Astrocyte of the hippocampus (primary cell): ENCODE results near the gene MAD2L1BP.
A peak's percentile ranks its signal among the peaks of the same experiment; 100 is the strongest.
"Not testable (repeated sequence)": the region's sequence is repeated elsewhere in the genome, so short reads cannot be mapped to it uniquely, and the experiment has no call there.

Experiments
- DNase-seq: peaks from one replicate; pipeline ENCODE4 v3.0.0; 2011; ENCODE audit warnings: low read depth, low spot score

Gene MAD2L1BP

GRCh38 chr6:43635387-43636307 is at the start of gene MAD2L1BP:
Gene MAD2L1BP (plus strand): TSS chr6:43635840. CDS start chr6:43635876, 36 bp downstream.
- peak; percentile 88 for DNase-seq

GRCh38 chr6:43588194-43588593 is 47.4 kb upstream of the MAD2L1BP start:
- no peak for DNase-seq

GRCh38 chr6:43589564-43589963 is 46.1 kb upstream of the MAD2L1BP start:
- not testable (repeated sequence) for DNase-seq

GRCh38 chr6:43593938-43594337 is 41.7 kb upstream of the MAD2L1BP start:
- DNase-seq, result no peak

GRCh38 chr6:43600595-43600994 is 35.0 kb upstream of the MAD2L1BP start:
- no peak for DNase-seq

GRCh38 chr6:43604174-43604573 is 31.5 kb upstream of the MAD2L1BP start:
- DNase-seq, result peak; percentile 55

- DNase-seq, result no peak
These were observed 29.6 kb upstream of the MAD2L1BP start for GRCh38 chr6:43606019-43606418.

GRCh38 chr6:43608310-43608763 is 27.3 kb upstream of the MAD2L1BP start:
- peak; percentile 89 for DNase-seq

- DNase-seq, result no peak
These were observed 26.8 kb upstream of the MAD2L1BP start for GRCh38 chr6:43608807-43609206.

- no peak for DNase-seq
These were observed 26.2 kb upstream of the MAD2L1BP start for GRCh38 chr6:43609402-43609801.

- DNase-seq, result no peak
These were observed 25.2 kb upstream of the MAD2L1BP start for GRCh38 chr6:43610431-43610830.

- DNase-seq, result no peak
These were observed 21.8 kb upstream of the MAD2L1BP start for GRCh38 chr6:43613721-43614395.

- no peak for DNase-seq
These were observed 21.3 kb upstream of the MAD2L1BP start for GRCh38 chr6:43614396-43614730.

- no peak for DNase-seq
These were observed 18.7 kb upstream of the MAD2L1BP start for GRCh38 chr6:43616725-43617472.

GRCh38 chr6:43621078-43621835 is 14.4 kb upstream of the MAD2L1BP start:
- DNase-seq, result no peak

GRCh38 chr6:43621836-43622180 is 13.8 kb upstream of the MAD2L1BP start:
- no peak for DNase-seq

GRCh38 chr6:43622541-43622940 is 13.1 kb upstream of the MAD2L1BP start:
- no peak for DNase-seq

- no peak for DNase-seq
These were observed 11.5 kb upstream of the MAD2L1BP start for GRCh38 chr6:43623880-43624785.

- DNase-seq, result no peak
These were observed 10.8 kb upstream of the MAD2L1BP start for GRCh38 chr6:43624786-43625288.

- DNase-seq, result no peak
These were observed 10.1 kb upstream of the MAD2L1BP start for GRCh38 chr6:43625393-43625992.
